ENCODE results near the gene CDK5RAP2.

Gene CDK5RAP2

GRCh38 chr9:120395376-120395775 is 184.6 kb downstream of the CDK5RAP2 start:
- DNase-seq: no peak

DNA sequence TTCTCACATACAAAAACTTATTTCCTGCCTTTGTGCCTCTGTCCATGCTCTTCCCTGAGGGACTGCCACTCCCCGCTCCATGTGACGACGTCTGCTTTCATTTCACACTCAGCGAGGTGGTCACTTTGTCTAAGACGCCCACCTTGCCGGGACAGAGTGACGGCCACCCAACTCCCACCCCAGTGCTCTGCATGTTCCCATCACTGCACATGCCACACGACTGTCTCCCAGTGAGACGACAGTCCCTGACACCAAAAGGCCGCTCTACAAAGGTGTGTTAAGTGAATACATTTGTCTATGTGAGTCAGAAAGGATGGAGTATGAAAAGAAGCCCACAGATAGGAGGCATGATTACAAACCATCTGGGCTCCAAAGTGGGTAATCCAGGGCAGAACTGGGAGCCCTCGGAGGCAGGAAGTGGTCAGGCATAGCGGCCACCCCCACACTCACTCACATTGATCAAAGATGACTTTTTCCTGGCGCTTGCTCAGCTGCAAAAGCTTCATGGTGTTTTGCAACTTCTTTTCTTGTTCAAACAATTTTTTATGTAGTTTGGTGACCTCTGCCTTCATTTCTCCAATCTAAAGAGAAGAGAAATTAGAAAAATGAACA is 185.8 kb downstream of the CDK5RAP2 start:
- no peak for DNase-seq

GRCh38 chr9:120393386-120394057 is 186.4 kb downstream of the CDK5RAP2 start:
- DNase-seq: no peak

DNA sequence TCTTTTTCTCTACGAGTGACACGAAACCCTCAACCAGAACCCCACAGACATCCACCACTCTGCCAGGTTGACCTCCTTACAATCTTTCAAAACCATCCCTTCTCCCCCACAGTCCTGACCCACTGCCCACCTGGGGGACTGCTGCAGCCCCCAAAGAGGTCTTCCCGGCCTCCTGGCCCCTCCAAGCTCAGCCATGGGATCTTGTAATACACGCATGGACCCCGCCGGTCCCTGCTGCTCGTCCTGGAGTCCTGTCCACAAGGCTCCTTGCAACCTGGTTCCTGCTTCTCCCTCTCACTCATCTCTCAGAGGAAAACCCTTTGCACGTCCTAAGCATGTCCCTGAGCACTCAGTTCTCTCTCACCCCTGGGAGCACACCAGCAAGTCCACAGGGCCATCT is 187.3 kb downstream of the CDK5RAP2 start:
- no peak for DNase-seq

DNA sequence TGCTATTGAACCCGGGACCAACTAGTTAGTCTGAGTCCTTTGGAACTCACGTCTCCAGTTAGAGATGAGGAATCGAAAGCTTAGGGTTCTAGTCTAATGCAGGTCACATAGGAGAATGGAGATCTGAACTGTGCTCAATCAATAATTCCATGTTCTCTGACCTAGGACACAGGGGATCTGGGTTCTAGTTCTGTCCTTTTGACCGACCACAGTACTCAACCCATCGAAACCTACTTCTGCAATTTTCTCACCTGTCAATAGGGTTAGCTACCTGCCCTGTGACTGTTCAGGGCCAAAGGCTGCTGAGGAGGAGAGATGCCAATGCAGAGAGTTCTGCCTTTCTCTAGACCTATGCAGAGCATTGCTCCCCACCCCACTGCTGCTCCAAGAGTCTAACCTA is 187.7 kb downstream of the CDK5RAP2 start:
- no peak for DNase-seq

DNA sequence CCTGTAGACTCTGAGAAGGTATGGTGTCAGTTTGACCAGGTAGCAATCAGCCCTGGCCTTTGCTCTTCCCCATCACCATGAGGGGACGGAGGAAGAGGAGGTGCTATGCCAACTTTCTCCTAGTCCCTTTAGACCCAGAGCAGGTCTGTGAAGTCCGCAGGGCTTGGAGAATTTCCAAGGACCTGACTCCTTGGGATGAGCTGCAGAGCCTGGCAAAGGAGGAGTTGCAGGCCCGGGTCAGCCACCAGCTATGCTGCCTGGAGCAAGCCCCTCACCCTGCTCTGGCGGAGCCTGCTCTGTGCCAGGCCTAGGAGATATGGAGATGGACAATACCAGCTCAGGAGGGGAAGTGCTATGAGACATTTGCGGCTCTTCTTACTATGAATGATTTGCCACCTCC is 188.3 kb downstream of the CDK5RAP2 start:
- no peak for DNase-seq

GRCh38 chr9:120390637-120391190 is 189.3 kb downstream of the CDK5RAP2 start:
- DNase-seq: no peak

DNA sequence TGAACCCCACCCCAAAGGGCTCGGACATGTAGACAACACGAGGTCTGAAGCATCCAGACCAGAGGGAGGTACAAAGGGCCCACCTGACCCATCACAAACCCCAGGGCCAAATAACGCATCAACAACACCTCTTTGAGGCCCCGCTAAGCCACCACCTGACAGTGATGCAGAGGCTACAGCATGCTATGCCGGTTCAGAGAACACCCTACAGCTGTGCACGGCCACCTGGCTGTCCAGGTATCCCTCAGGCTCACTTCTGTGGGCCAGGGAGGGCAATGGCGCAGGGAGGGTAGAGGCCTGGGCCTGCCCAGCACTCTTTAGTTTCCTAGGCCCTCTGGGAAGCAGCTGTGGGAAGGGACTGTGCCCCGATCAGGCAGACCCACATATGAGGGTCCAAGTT is 190.1 kb downstream of the CDK5RAP2 start:
- no peak for DNase-seq

GRCh38 chr9:120389300-120389699 is 190.7 kb downstream of the CDK5RAP2 start:
- no peak for DNase-seq

DNA sequence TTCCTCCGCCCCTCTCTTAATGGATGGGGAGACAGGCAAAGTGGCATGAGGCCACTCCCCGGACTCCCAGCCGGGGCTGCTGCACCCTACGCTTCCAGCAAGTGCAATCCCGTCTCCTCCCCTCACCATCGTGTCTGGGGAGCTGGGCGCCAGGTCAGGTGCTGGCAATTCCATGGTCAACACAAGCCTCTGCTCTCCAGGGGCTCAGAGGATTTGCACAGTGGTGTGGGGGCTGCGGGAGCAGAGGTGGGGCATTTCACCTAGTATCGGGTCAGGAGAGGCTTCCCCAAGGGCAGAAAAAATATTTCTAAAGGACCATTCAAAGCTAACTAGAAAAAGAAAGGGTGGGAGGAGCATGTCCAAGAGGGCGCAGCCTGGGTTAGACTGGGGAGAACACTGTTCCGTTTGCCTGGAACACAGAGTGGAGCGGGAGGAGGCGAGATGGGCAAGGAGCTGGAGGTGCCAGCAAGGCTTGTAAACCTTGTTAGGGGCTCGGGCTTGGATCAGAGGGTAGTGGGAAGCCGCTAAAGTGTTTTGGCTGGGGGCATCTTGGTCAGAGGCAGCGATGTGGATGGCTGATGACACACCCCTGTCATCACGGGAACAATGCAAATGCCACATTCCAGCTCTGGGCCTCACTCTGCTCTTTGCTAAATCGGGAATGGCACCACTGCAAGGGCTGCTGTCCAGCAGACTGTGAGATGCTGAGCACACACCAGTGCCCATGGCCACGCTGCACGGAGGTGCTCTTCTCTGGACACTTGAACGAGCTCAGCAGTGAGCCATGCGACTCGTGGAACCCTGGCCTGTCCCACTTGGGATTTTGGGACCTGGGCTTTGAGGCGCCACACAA is 191.7 kb downstream of the CDK5RAP2 start:
- no peak for DNase-seq

GRCh38 chr9:120387257-120388002 is 192.5 kb downstream of the CDK5RAP2 start:
- no peak for DNase-seq

DNA sequence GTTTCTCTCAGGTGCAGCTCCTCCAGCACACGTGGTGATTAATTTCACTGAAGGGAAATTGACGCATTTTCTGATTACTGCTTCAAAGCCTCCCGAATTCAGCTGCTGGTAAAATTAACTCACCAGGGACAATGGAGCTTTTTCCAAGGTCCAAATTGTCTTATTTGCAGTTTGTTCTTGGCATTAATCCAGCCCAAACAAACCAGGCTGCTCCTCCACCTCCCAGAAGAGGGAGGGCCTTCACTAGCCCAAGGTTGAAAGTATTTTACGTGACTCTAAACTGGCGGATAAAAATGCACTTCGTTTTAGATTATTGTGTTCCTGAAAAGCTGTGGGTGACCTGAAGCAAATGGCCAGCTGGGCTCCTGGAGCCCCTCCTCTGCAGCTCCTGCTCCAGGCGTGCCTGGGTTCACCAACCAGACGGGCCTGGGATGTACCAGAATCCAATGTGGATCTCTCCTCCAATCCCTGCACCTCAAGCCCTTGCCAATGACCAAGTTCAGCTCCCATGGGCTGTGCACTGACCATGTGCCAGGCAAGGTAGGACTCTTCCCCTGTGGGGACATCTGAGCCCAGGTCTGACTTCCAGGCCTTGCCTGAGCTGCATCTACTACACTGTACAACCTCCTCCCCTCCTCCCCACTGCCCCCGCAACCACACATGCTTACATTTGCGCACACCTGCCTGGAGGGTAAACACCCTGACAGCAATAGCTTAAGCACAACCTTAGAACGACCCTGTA is 193.4 kb downstream of the CDK5RAP2 start:
- DNase-seq: no peak

GRCh38 chr9:120385606-120386389 is 194.2 kb downstream of the CDK5RAP2 start:
- DNase-seq: no peak

- no peak for DNase-seq
Measured at GRCh38 chr9:120384925-120385272, 195.1 kb downstream of the CDK5RAP2 start.

GRCh38 chr9:120383999-120384924 is 195.7 kb downstream of the CDK5RAP2 start:
- DNase-seq: no peak

DNA sequence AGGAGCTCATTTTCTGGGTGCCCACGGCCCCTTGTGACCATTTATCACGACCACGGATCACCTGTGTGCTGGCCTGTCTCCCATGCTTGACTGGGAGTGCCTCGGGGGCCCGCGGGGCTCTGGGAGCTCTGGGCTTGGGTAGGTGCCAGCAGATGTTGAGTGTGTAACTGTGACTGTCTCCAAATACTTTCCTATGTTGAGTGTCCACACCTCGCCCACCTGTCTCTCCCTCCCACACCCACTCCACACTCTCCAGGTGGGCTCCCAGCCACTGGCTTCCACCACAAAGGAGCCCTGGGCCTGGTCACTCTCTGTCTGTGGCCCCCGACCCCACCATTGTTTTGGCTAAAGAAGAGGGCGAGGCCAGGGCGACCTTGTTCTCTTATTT is 196.4 kb downstream of the CDK5RAP2 start:
- no peak for DNase-seq

DNA sequence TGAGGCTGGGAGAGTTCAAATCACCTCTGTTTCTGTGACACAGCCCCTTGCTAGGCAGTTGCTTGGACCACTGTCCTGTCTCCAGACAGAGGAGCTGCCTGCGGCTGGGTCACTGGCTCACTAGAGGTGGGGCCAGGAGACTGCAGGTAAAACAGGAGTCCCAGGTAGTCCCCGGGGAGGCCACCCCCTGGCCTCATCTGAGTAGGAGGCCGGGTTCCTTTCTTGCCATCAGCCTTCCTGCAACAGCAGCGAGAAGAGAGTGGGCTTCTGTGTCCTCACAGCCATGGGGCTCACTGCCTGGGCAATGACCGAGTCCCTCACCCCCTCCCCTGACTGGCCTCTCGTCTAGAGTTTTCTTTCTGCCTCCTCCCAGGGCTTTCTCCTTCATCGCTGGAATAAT is 197.5 kb downstream of the CDK5RAP2 start:
- no peak for DNase-seq

DNA sequence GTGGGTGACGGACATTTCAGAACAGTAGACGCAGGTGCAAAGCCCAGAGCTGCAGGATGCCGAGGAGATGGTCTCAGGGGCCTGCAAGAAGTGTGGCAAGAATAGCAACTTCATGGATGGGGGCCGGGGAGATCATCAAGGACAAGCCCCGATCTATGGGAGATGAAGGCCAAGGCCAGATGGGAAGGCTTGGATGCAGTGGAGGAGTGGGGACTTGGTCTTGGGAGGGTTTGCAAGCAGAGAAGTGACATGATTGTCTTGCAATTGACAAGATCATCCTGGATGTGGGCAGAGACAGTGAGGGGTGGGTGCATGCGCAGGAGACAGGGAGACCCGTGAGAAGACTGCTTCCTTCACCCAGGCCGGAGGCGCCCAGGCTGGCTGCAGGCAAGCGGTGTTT is 198.1 kb downstream of the CDK5RAP2 start:
- no peak for DNase-seq

DNA sequence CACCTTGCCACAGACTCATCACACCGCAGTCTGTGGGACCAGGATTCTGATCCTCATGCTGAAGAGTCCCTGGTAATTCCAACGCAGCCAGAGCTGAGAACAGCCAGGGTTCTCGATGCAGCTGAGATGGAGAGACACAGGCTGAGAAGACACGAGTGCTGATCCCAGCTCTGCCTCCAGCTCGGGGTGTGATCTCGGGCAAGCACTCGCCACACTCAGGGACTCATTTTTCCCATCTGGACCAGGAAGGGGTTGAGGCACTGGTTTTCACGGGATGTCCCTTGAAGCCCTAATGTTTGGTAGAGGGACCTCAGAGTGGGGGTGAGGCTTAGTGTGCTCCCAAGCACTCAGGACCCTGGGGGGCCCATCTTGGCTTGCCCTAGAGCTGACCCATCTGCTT is 200.4 kb downstream of the CDK5RAP2 start:
- DNase-seq: no peak

GRCh38 chr9:120378680-120379079 is 201.3 kb downstream of the CDK5RAP2 start:
- DNase-seq: no peak
